WTC11 (cell line): ENCODE results near the gene ARL8A.

Source experiments
- CTCF ChIP-seq: fragments of 200-600 bp; IDR thresholded peaks from 2 replicates; pipeline ENCODE4 v1.8.0; 2022; ENCODE audit warnings: antibody characterized with exemption
- FOXP1 ChIP-seq: sonication (generic); formaldehyde crosslinking; IDR thresholded peaks from 2 replicates; pipeline ENCODE4 v1.8.0; 2022; ENCODE audit warnings: missing genetic modification reagents, mild to moderate bottlenecking, moderate library complexity, borderline replicate concordance
- FOXP4 ChIP-seq: sonication (generic); formaldehyde crosslinking; IDR thresholded peaks from 2 replicates; pipeline ENCODE4 v1.8.0; 2022; ENCODE audit warnings: mild to moderate bottlenecking, missing genetic modification reagents
- IRF1 ChIP-seq: sonication (generic); formaldehyde crosslinking; IDR thresholded peaks from 2 replicates; pipeline ENCODE4 v1.8.0; 2023; ENCODE audit warnings: missing genetic modification reagents
- IRF2 ChIP-seq: sonication (generic); formaldehyde crosslinking; IDR thresholded peaks from 2 replicates; pipeline ENCODE4 v1.8.0; 2022; ENCODE audit warnings: low read depth, missing genetic modification reagents, borderline replicate concordance
- JUN ChIP-seq: sonication (generic); formaldehyde crosslinking; IDR thresholded peaks from 2 replicates; pipeline ENCODE4 v1.8.0; 2023; ENCODE audit warnings: mild to moderate bottlenecking, missing genetic modification reagents
- NR2C2 ChIP-seq: sonication (generic); formaldehyde crosslinking; IDR thresholded peaks from 2 replicates; pipeline ENCODE4 v1.8.0; 2022; ENCODE audit warnings: mild to moderate bottlenecking, missing genetic modification reagents
- RELA ChIP-seq: sonication (generic); formaldehyde crosslinking; IDR thresholded peaks from 2 replicates; pipeline ENCODE4 v1.8.1; 2022; ENCODE audit warnings: missing genetic modification reagents, mild to moderate bottlenecking, borderline replicate concordance
- SP1 ChIP-seq: sonication (generic); formaldehyde crosslinking; conservative IDR thresholded peaks from 2 replicates; pipeline ENCODE4 v1.8.1; 2022; ENCODE audit warnings: missing genetic modification reagents
- ZNF512 ChIP-seq: sonication (generic); formaldehyde crosslinking; IDR thresholded peaks from 2 replicates; pipeline ENCODE4 v1.8.1; 2022; ENCODE audit warnings: missing genetic modification reagents, borderline replicate concordance
- ZSCAN18 ChIP-seq: fragments of 250-450 bp; sonication (Bioruptor Pico); IDR thresholded peaks from 2 replicates; pipeline ENCODE4 v2.1.2; 2022; ENCODE audit warnings: mild to moderate bottlenecking, moderate library complexity
- TF ChIP-seq, protein P1 (sequence below): sonication (generic); formaldehyde crosslinking; IDR thresholded peaks from 2 replicates; pipeline ENCODE4 v1.8.0; 2023; ENCODE audit warnings: missing genetic modification reagents, mild to moderate bottlenecking, borderline replicate concordance
- TF ChIP-seq, protein P2 (sequence below): sonication (generic); formaldehyde crosslinking; IDR thresholded peaks from 2 replicates; pipeline ENCODE4 v1.8.0; 2022; ENCODE audit warnings: mild to moderate bottlenecking, missing genetic modification reagents
- TF ChIP-seq, protein P3 (sequence below): sonication (generic); formaldehyde crosslinking; IDR thresholded peaks from 2 replicates; pipeline ENCODE4 v1.8.1; 2023; ENCODE audit warnings: mild to moderate bottlenecking, missing genetic modification reagents

- TF ChIP-seq RELA (CRISPR knock-in tag) (no peak), CTCF (no peak), ZSCAN18 (no peak), IRF2 (no peak), NR2C2 (CRISPR knock-in tag) (no peak), FOXP1 (CRISPR knock-in tag) (no peak), FOXP4 (CRISPR knock-in tag) (no peak), ZNF512 (CRISPR knock-in tag) (no peak), JUN (CRISPR knock-in tag) (no peak), IRF1 (no peak), SP1 (CRISPR knock-in tag) (no peak)
- TF ChIP-seq, protein P1, sequence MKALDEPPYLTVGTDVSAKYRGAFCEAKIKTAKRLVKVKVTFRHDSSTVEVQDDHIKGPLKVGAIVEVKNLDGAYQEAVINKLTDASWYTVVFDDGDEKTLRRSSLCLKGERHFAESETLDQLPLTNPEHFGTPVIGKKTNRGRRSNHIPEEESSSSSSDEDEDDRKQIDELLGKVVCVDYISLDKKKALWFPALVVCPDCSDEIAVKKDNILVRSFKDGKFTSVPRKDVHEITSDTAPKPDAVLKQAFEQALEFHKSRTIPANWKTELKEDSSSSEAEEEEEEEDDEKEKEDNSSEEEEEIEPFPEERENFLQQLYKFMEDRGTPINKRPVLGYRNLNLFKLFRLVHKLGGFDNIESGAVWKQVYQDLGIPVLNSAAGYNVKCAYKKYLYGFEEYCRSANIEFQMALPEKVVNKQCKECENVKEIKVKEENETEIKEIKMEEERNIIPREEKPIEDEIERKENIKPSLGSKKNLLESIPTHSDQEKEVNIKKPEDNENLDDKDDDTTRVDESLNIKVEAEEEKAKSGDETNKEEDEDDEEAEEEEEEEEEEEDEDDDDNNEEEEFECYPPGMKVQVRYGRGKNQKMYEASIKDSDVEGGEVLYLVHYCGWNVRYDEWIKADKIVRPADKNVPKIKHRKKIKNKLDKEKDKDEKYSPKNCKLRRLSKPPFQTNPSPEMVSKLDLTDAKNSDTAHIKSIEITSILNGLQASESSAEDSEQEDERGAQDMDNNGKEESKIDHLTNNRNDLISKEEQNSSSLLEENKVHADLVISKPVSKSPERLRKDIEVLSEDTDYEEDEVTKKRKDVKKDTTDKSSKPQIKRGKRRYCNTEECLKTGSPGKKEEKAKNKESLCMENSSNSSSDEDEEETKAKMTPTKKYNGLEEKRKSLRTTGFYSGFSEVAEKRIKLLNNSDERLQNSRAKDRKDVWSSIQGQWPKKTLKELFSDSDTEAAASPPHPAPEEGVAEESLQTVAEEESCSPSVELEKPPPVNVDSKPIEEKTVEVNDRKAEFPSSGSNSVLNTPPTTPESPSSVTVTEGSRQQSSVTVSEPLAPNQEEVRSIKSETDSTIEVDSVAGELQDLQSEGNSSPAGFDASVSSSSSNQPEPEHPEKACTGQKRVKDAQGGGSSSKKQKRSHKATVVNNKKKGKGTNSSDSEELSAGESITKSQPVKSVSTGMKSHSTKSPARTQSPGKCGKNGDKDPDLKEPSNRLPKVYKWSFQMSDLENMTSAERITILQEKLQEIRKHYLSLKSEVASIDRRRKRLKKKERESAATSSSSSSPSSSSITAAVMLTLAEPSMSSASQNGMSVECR (CRISPR knock-in tag) = no peak
- TF ChIP-seq, protein P2, sequence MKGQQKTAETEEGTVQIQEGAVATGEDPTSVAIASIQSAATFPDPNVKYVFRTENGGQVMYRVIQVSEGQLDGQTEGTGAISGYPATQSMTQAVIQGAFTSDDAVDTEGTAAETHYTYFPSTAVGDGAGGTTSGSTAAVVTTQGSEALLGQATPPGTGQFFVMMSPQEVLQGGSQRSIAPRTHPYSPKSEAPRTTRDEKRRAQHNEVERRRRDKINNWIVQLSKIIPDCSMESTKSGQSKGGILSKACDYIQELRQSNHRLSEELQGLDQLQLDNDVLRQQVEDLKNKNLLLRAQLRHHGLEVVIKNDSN (CRISPR knock-in tag) = no peak
- TF ChIP-seq, protein P3, sequence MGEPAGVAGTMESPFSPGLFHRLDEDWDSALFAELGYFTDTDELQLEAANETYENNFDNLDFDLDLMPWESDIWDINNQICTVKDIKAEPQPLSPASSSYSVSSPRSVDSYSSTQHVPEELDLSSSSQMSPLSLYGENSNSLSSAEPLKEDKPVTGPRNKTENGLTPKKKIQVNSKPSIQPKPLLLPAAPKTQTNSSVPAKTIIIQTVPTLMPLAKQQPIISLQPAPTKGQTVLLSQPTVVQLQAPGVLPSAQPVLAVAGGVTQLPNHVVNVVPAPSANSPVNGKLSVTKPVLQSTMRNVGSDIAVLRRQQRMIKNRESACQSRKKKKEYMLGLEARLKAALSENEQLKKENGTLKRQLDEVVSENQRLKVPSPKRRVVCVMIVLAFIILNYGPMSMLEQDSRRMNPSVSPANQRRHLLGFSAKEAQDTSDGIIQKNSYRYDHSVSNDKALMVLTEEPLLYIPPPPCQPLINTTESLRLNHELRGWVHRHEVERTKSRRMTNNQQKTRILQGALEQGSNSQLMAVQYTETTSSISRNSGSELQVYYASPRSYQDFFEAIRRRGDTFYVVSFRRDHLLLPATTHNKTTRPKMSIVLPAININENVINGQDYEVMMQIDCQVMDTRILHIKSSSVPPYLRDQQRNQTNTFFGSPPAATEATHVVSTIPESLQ (CRISPR knock-in tag) = no peak
These were observed 28.2 kb downstream of the ARL8A start for GRCh38 chr1:202116287-202116686.
